ENCODE data around the gene XXYLT1. TPM values are rescaled to one million over a fixed set of nuclear protein-coding genes. Genes with fewer than 3 reads are reported as not detected.

Gene XXYLT1
- total and polyA plus RNA-seq, 9 of the 15 experiments (the other 6 are each of a cell fraction or from before 2014, with no cell fraction given): 1.9 to 18.9 (median 15.0) TPM

- TF ChIP-seq ILF3 (IDR thresholded peaks at IDR 0.05; ENCODE audit: borderline replicate concordance): no peak
- TF ChIP-seq TCFL5 (CRISPR knock-in tag; conservative IDR thresholded peaks at IDR 0.05): no peak
- no peak for TF ChIP-seq USF1 (CRISPR knock-in tag; IDR thresholded peaks at IDR 0.05)
Observed at GRCh38 chr3:195124378-195124992, 146.5 kb downstream of the XXYLT1 start (continued).

- ChIA-PET CTCF (ENCODE audit: low intra/inter-chr PET ratio) (interaction anchor here (0.6 kb wide), 1 partner anchor 145 kb away, joined by 5 read pairs; no protein-coding TSS in a partner anchor), POLR2A (interaction anchor here (0.5 kb wide), 1 partner anchor 446 kb away, joined by 3 read pairs; no protein-coding TSS in a partner anchor)
- FAIRE-seq (peak; percentile 11), DNase-seq (ENCODE audit: extremely low read depth in 1 of 4, low spot score in 3 of 4) (peak; percentile 33 to 48 (median 44)), ATAC-seq (peak; percentile 58)
- Histone ChIP-seq H3K4me3 (no peak overlapping the region), H3K4me1 (replicated peaks in 1 of 2; ENCODE audit: control insufficient read depth in 2 of 2, insufficient read depth in 2 of 2, low read length in 2 of 2) (peaks cover 12 to 17% of the 10 kb centered on the region in 2 experiments), H3K27me3 (ENCODE audit: control insufficient read depth in 2 of 2, insufficient read depth in 2 of 2, low read length in 2 of 2) (no peaks in the 10 kb centered on the region), H3K79me2 (ENCODE audit: control insufficient read depth, insufficient read depth, low read length) (0 out of 3 replicates have a peak, but pooled peaks cover 2% of the 10 kb centered on the region), H3K27ac (ENCODE audit: extremely low read depth, low read depth, low read length) (no peak overlapping the region), H3K36me3 (ENCODE audit: control insufficient read depth, insufficient read depth, low read length) (no peaks in the 10 kb centered on the region), H3K9ac (ENCODE audit: insufficient read depth in 1 of 2, low read depth in 2 of 2, low read length in 2 of 2) (no peak overlapping the region), H4K20me1 (replicated peaks; ENCODE audit: control insufficient read depth, insufficient read depth, low read length) (no peaks in the 10 kb centered on the region), H2AFZ (ENCODE audit: low read depth, low read length) (no peak overlapping the region), H3K9me1 (ENCODE audit: control insufficient read depth, insufficient read depth, low read length) (no peaks in the 10 kb centered on the region), H3K4me2 (ENCODE audit: insufficient read depth, low read length) (no peak overlapping the region), H3K9me3 (replicated peaks; ENCODE audit: control insufficient read depth, insufficient read depth, low read depth, low read length) (no peaks in the 10 kb centered on the region)
- 37% methylated on average over 13 of the region's 13 CpGs for WGBS (ENCODE audit: insufficient coverage, low coverage, missing lambda C conversion rate)
- intact Hi-C loops (cut with micrococcal nuclease) (no loop called here), in situ Hi-C loops (cut with MboI) (no loop called here)
- BruUV-seq (replicated peaks): no TSS peak
- TF ChIP-seq ZNF592 (IDR thresholded peaks at IDR 0.05): 0 out of 2 replicates have a peak, but pooled peaks have one; percentile 33
- no peak for TF ChIP-seq SMAD3 (CRISPR knock-in tag; conservative IDR thresholded peaks at IDR 0.05)
- TF ChIP-seq ZSCAN32 (CRISPR knock-in tag; IDR thresholded peaks at IDR 0.05): no peak
- no peak for TF ChIP-seq ZNF695 (CRISPR knock-in tag; IDR thresholded peaks at IDR 0.05)
- peak; percentile 44 for TF ChIP-seq FOSL1 (tag; conservative IDR thresholded peaks at IDR 0.05)
- no peak for TF ChIP-seq ATF6 (CRISPR knock-in tag; IDR thresholded peaks at IDR 0.05)
- no peak for TF ChIP-seq IRF2 (CRISPR knock-in tag; IDR thresholded peaks at IDR 0.05)
- TF ChIP-seq ASH1L (IDR thresholded peaks at IDR 0.05; ENCODE audit: borderline replicate concordance, low read depth, partially characterized antibody): no peak
- TF ChIP-seq LARP7 (IDR thresholded peaks at IDR 0.05): no peak
- no peak for TF ChIP-seq TEAD4 (IDR thresholded peaks at IDR 0.05; ENCODE audit: low read length)
- TF ChIP-seq TEAD4 (CRISPR knock-in tag; IDR thresholded peaks at IDR 0.05; ENCODE audit: borderline replicate concordance): no peak
Observed at GRCh38 chr3:195123281-195123691, 147.7 kb downstream of the XXYLT1 start.

All from K562 (cell line).